RKO (cell line): ENCODE data around the gene DACT3.
A peak's percentile ranks its signal among the peaks of the same experiment; 100 is the strongest.

Source experiments
- DNase-seq: peaks from one replicate; pipeline ENCODE4 v3.0.0-alpha.2; 2016; ENCODE audit warnings: low spot score

DACT3 gene

DNA sequence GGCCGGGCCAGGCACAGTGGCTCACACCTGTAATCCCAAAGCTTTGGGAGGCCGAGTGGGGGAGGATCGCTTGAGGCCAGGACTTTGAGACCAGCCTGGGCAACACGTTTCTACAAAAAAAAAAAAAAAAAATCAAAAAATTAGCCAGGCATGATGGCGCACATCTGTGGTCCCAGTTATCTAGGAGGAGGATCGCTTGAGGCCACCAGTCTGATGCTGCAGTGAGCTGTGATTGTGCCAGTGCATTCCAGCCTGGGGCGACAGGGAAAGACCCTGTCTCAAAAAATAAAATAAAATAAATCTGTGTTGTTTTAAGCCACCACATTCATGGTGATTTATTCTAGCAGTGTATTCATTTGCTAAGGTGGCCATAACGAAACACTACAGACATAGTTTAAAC is 4.1 kb upstream of the DACT3 start:
- no peak for DNase-seq

DNA sequence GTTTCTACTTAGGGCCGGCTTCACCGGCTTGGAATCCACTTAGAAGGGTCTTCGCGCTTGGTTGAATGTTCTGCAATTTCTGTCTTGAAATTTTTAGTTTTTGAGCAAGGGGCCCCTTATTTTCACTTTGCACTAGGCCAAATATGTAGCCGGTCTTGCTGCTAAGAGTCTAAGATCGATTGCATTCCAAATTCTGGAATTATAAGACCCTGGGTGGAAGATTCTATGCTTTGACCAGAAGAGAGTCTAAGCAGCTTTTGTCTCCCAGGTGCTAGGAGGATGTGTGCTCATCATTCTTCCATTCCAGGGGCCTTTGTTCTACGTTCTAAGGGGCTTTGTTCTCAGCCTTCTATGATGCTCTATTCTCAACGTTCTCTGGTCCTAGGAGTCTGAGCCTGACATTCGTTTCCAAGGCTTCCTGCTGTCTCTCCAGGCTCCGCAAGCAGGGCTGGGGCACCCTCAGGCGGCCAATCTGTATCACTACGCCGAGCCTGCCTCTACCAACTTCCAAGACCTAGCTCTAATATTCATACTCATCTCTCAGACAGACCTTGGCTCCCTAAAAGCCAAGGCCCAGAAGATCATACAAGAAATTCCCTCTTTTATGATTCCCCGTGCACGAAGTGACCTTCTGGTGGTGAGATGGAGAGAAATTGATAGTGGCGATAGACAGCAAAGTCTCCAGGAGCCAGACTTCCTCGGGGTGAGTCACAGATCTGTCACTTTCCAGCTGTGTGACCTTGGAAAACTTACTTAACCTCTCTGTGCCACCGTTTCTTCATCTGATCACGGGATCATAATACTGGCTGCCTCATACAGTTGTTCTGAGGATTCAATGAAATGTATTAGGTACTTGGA is 982 bp upstream of the DACT3 start:
- DNase-seq = peak; percentile 93

DNA sequence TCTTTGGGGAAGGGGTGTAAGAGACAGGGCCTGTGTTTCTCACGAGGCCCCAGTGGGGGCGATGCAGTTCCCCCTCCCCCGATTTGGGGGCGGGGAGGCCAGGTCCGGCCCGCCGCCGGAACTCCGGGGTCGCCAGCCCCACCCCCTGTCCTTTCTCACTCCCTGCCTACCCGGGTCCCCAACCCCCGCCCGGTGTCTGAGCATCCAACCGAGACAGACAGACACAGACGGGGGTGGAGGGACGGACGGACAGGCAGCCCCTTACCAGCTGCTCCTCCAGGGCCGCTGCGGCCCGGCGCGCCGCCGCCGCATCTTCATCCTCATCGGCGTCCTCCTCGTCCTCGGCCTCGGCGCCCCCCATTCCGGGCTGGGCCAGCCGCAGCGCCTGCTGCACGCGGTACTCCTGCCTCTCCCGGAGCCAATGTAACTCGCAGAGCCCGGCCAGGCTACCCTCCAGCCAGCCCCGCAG is 397 bp downstream of the DACT3 start:
- peak; percentile 21 for DNase-seq

DNA sequence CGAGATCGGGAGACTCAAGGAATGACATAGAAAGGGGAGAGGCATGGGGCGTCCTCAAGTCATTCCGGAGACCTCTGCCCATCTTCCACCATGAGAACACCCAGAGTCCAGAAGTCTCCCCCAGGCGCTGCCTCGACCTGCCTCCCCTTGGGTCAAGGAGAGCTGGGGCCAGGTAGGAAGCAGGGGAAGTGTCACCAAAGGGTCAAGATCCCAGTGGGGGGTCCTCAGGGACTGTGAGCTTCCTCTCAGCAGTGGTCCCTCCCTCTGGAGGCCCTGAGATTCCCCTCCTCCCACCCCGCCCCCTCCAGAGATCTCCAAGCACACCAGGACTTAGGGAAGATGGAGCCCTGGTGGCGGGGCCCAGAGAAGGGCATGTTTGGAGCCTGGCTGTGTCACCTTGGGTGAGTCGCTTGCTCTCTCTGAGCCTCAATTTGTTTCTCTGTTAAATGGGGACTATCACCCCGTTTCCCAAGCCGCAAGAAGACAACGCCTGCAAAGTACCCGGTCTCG is 919 bp downstream of the DACT3 start:
- DNase-seq = peak; percentile 35

DNA sequence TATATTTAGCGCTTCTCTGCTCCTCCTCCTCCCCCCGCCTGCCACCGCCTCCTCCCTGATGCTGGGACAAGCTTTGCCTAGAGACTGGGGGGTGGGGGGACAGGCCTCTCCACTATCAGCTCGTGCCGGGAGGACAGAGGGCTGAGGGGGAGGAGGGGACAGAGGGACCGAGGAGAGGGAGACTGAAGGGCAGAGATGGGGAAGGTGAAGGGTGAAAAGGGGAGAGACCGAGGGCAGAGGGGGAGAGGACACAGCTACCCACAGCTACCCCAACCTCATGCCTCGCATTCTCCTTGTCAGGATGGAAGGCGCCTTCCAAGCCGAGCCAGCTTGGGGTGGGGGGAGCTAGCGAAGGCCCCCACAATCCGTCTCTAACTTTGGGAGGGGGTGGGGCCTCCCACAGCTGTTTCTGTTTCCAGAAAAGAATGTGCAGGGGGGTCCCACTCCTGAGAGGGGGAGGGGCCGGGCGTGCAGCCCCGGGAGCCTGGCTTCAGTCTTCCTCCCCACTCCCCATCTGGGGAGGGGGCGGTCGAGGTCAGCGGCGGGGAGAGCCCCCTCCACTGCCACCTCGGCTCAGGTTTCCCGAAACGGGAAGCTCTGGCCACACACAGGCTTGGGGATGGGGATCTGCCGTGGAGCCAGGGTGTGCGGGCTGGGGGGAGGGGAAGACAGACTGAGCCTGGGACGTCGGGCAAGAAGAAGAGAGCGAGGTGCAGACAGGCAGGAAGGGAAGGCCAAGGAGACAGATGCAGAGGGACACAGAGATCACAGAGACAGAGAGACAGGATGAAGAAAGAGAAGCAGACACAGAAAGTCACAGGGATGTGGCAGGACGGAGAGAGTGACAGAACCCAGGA is 1.6 kb downstream of the DACT3 start:
- DNase-seq = no peak

DNA sequence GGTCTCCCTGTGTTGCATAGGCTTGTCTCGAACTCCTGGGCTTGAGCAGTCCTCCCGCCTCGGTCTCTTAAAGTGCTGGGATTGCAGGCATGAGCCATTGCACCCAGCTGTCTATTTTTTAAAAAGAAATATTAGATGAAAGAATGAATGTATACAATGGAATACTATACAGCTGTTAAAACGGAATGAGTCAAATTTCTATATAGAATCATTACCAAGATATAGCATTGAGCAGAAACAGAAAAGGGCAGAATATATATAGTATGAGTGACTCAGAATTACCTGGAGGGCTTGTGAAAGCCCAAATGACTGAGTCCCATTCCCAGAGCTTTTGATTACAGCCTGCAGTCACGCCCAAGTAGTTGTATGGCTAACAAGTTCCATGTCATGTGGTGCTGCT is 4.4 kb downstream of the DACT3 start:
- no peak for DNase-seq

DNA sequence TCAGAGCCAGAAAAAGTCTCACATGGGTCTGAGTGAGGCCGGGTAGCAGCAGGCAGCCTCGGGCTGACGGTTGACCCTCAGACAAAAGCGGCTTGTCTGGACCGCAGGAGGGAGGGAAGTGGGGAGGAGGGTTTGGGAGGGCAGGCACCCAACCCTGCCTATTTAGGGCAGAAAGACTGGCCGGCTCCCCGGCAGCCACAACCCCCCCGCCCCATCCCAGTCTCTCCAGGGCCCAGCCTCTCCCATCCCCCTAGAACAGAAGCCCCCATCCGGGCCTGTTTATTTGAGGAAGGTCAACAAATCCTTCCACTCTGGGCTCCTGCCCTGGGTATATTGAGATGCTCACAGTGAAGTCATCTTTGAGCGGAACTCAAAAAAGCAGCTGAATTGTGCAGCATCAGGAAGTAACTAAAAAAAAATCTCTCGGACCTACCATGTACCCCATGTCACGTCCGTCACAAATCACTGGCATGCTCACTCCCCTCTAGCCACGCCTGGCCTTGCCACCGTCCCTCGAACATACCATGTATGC is 6.3 kb downstream of the DACT3 start:
- no peak for DNase-seq

DNA sequence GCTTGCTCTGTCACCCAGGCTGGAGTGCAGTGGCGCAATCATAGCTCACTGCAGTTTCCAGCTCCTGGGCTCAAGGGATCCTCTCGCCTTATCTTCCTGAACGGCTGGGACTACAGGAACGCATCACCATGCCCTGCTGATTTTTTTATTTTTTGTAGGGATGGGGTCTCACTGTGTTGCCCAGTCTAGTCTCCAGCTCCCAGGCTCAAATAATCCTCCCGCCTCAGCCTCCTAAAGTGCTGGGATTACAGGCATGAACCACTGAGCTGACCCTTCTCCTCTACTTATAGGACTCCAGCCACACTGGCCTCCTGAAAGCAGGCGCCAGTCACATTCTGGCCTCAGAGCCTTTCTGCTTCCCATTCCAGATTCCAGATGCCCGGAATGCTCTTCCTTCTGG is 10.5 kb downstream of the DACT3 start:
- no peak for DNase-seq

DNA sequence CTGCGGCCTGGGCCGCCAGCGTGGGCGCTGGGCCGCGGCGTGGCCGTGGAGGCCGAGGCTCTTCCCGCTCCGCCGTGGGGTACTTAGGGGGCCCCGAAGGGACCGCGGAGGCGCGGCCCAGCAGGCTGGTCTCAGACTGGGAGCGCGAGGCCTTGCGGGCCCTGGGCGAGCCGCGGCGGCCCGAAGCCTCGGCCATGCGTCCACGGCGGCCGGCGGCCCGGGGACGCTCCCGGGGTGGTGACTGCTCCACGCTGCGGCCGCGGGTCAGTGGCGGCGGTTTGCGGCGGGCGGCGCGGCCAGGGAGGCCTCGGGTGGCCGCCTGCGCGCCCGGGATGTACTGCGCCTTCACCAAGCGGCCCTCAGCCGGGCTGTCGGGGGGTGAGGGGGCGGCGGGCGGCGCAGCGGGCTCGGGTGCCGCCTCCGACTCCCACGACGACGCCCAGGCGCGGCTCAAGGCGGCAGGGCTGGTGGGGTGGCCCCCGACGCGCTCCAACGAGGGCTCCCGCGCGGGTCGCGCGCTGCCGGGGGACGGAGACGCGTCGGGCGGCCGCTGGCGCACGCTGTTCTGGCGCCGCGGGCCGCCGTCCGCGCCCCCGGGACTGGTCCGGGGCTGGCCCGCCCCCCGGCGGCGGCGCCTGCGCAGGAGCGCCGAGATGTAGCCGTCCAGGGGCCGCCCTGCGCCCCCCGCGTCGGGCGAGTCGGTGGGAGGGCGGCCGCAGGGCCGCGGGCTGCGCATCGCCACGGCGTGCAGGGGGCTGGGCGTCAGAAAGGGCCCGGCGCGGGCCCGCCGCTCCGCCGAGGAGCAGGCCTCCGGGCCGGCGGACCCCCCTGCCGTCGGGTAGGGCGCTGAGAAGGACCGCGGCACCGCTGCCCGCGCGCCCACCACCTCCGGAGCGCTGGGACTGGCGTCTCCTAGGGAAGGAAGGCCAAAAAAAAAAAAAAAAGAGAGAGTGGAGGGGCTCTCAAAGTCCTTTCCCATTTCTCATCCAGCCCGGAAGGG is 11.7 kb downstream of the DACT3 start:
- no peak for DNase-seq

DNA sequence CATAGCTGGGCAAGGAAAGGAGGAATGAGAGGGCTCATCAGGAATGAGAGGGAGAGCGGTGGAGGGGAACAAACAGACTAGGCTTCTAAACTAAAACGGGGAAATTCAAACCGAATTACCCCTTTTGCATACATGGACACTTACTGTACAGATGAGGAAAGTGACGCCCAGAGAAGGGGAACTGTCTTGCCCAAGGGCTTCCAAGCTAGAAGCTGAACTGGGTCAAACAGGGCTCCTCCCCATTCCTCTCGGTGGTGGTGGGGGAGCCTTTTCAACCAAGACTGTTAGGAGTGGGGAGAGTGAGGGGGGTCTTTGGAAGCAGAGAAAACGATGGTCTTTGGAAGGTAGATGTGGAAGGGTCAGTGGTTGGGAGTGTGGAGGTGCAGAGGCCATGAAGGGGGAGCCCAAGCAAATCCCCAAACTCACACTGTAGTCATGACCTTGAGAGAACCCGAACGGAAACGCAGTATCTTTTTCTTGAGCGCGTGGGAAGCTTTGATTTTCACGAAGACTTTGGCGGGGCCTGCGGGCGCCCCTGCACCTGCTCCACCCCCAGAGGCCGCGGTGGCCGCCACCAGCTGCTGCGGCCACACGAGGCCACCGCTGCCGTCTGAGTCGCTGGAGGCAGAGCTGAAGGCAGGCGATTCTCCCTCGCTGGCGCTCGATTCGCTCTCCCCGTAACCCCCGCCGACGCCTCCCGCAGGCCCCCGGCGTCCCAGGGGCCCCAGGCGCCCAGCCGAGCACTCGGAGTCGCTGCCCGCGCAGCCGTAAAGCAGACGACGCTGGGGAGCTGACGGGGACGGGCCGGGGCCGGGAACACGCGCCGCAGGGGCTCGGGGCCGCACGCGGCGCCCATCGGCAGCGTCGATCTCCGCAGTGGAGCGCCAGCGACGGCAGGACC is 12.7 kb downstream of the DACT3 start:
- DNase-seq = no peak

DNA sequence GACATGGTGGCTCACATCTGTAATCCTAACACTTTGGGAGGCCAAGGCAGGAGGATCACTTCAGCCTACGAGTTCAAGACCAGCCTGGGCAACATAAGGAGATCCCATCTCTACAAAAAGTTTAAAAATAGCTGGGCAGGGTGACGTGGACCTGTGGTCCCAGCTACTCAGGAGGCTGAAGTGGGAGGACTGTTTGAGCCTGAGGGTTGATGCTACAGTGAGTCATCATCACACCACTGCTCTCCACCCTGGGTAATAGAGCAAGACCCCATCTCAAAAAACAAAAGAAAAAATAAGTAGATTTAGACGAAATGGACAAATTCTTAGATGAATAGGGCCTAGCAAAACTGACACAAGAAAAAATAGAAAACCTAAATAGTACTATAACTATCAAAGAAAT is 14.6 kb downstream of the DACT3 start:
- no peak for DNase-seq

DNA sequence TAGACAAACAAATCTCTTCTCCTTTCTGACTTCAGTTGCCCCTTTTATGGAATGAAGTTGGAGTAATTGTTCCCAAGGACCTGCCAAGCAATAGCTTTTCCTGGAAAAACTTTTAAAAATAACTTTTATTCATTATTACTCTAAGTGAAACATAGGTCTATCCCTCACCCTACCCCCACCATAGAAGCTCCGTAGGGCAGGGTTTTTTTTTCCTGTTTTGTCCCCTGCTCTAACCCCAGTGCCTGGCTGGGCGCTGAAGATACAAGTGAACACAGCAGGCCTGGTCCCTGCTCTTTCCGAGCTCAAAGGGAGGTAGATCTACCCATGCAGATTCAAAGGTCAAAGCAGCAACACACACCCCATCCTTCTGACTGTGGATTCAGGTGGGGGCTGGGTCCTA is 16.3 kb downstream of the DACT3 start:
- no peak for DNase-seq

DNA sequence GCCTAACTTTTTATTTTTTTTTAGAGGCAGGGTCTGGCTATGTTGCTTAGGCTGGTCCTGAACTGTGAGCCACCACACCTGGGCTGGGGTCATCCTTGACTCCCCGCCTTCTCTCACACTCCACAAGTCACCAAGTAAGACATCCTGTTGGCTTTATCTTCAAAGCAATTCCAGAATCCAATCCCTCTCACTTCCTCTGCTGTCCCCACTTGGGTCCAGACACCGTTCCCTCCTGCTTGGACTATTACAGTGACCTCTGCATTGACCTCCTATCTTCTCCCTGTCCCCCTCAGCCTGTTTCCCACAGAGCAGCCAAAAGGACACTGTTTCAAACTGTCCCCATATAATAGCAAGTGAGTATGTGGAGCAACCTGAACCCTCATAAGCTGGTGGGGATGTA is 20.3 kb downstream of the DACT3 start:
- no peak for DNase-seq

DNA sequence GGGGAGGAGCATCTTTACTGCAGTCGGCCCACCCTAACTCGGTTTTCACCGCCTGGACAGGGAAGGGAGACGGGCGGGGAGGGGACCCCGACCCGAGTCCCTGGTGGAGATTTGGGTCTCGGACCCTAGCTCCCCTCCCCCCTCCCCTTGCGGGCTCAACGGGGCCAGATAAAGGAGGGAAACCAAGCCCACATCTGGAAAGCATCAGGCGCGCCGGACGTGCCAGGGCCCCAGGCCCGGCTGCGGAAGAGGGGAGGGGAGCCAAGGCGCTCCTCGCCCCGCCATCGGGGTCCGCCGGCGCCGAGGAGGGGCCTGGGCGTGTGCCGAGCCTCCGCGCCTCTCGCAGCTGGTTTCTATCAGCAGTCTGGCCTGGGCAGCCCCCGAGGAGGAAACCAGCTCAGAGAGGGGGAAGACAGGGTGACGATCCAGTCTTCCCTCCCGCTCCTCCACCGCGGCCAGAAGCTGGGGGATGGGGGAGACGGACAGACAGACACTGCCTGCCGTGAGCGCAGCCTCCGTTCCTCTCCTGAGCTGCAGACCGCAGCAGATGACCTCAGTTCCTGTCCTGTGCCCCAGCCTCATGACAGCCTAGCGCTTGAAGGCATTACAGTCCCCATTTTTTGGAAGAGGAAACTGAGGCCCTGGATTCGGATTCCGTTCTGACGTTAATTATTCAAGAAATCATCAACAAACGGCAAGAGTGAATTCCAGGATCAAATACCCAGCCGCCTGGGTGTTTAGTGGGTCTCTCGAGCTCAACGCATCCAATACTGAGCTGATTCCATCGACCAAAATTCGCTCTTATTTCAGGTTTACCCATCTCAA is 21.4 kb downstream of the DACT3 start:
- DNase-seq = no peak

DNA sequence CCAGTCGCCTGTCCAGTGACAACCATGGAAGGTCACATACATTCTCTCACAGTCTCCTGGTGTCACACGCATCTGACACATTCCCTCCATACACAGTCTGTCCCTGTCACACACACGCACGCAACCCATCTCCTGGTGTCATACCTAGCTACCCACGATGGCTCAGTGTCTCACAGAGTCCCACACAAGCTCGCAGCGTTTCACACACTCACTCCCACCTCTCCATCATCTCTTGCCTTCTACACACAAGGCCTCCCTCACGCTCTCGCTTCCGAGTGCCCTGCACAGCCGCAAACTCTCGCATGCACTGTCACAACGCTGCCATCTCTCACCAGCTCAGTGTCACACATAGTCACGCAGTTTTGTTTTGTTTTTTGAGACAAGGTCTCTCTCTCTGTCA is 23.8 kb downstream of the DACT3 start:
- DNase-seq = no peak

DNA sequence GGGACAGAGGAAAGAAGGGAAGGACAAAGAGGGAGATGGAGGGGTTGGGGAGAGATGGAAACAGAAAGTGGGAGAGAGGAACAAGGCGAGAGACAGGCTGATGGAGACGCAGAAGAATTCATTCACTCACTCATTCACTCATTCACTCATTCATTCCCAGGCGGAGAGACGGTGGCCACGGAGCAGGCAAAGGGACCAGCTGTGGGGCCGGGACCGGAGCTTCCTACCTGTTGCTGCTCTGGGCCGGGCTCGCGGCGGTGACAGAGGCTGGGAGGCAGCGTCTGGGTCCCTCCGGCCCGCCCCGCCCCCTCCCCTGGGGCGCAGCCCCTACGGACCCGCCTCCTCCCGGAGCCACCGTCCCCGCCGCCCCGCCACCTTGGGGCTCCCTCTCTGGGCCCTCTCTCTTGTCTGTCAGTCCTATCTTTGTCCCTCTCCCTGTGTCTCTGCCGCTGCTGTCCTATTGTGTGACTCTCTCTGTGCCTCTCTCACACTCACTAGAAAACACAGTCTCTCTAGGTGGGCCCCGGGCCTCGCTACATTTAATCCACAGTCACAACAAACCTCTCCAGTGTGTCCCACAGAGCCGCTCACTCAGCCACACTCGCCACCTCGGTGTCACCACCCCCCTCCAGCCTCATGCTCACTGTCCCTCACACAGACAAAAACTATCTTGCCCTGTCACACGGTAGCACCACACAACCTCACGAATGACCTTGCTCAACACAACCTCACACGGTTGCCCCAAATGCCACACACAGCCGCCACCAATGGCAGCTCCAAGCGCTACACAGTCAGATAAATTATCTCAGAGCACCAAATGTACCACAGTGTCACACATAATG is 24.8 kb downstream of the DACT3 start, which contains the start of gene GNG8:
GNG8 (minus strand) TSS at position 283 of the 842 bp plus-strand sequence. CDS start 1,520 bp downstream, outside the sequence.
- no peak for DNase-seq

DNA sequence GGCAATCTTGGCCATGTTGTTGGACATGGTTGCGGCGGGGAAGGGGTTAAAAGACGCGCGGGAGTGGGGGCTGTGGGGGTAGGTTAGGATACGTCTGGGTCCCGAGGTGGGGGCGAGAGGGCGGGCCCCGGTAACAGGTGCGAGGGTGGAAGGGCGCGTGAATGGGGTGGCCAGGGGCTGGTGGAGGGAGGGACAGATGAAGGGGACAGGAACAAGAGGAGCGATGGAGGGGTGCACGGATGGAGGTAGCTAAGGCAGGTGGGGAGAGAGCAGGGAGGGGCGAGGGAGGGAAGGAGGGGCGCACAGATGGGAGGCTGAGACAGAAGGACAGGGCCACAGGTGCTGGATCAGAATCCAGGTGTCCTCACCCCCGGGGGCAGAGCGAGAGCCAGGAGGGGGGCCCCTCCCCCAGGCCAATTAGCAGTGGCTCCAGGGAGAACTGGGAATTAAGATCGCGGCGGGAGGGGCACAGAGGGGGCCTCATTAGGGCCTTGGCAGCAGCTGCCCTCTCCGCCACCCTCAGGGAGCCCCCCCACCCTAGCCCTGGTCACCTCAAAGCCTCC is 26.2 kb downstream of the DACT3 start:
- DNase-seq = no peak

DNA sequence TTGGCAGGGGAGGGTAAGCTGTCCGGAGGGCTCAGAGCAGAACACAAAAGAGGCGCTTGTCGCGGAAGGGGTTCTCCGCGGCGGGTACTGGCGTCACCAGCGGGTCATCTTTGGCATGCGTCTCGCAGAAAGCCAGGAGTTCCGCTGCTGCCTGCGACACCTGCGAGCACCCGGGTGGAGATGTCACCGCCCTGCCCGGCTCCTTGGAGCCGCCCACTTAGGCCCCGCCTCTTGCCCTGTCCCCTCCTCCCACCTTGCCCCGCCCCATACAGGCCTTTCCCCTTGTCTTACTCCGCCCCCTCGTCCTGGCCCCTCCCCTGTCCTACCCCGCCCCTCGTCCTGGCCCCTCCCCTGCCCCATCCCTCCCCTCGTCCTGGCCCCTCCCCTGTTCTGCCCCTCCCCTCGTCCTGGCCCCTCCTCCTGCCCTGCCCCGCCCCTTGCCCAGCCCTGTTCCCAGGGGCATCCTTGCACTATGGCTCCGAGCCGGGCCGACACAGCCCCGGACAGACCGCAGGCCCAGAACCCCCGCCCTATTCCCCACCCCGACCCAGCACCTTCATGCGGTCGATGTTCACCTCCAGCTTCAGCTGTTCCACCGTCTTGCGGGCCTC is 26.8 kb downstream of the DACT3 start:
- peak; percentile 66 for DNase-seq
